CD4-positive, CD25-positive, alpha-beta regulatory T cell (primary cell): ENCODE data around the gene ABLIM3. TPM values are rescaled to one million over a fixed set of nuclear protein-coding genes. Genes with fewer than 3 reads are reported as not detected.

Source experiments
- ATAC-seq, 2 donors: fragments of 150-1000 bp; cut with Tn5 transposase; one replicate each; pipeline ENCODE4 v1.10.0; 2021; ENCODE audit warnings: low read depth in 2 of 2, moderate number of reproducible peaks in 2 of 2, moderate library complexity in 1 of 2
- DNase-seq, 3 donors: peaks; one replicate each; pipeline versions ENCODE4 v3.0.0 to v3.0.0-alpha.2; 2012 to 2022; ENCODE audit warnings: mixed read lengths in 1 of 3
- H3K27ac ChIP-seq: one replicate; pipeline ENCODE4 v1.7.0; 2013; ENCODE audit warnings: mild to moderate bottlenecking, low read length; ENCODE audit not compliant: insufficient read depth, poor library complexity, severe bottlenecking
- H3K27me3 ChIP-seq: one replicate; pipeline ENCODE4 v1.7.0; 2013; ENCODE audit warnings: low read length; ENCODE audit not compliant: control insufficient read depth, insufficient read depth
- H3K36me3 ChIP-seq: one replicate; pipeline ENCODE4 v1.7.0; 2013; ENCODE audit warnings: mild to moderate bottlenecking, low read length, moderate library complexity; ENCODE audit not compliant: control insufficient read depth, insufficient read depth
- H3K4me1 ChIP-seq: 2 replicates; pipeline ENCODE4 v1.7.0; 2013; ENCODE audit warnings: mild to moderate bottlenecking, low read length; ENCODE audit not compliant: insufficient read depth, control insufficient read depth, poor library complexity, severe bottlenecking
- H3K4me3 ChIP-seq: one replicate; pipeline ENCODE4 v1.7.0; 2013; ENCODE audit warnings: low read depth, mild to moderate bottlenecking, low read length, moderate library complexity
- H3K9me3 ChIP-seq, 2 experiments: 1 replicate in 1 of 2; 2 replicates in 1 of 2; pipeline ENCODE4 v1.7.0; 2013; ENCODE audit warnings: low read length in 2 of 2, mild to moderate bottlenecking in 1 of 2, moderate library complexity in 1 of 2; ENCODE audit not compliant: control insufficient read depth in 2 of 2
- H3K27ac Mint-ChIP-seq, 3 donors: one replicate each; pipeline ENCODE4 v1.8.0; 2020 to 2022; ENCODE audit warnings: mild to moderate bottlenecking in 3 of 3, mixed read lengths in 3 of 3, moderate library complexity in 2 of 3
- H3K27me3 Mint-ChIP-seq: one replicate; pipeline ENCODE4 v1.8.0; 2022; ENCODE audit warnings: mild to moderate bottlenecking, mixed read lengths
- H3K36me3 Mint-ChIP-seq: one replicate; pipeline ENCODE4 v1.8.0; 2020; ENCODE audit warnings: mixed read lengths
- H3K4me1 Mint-ChIP-seq, 4 donors: one replicate each; pipeline ENCODE4 v1.8.0; 2020 to 2022; ENCODE audit warnings: mixed read lengths in 4 of 4, mild to moderate bottlenecking in 1 of 4
- H3K4me3 Mint-ChIP-seq, 4 donors: one replicate each; pipeline ENCODE4 v1.8.0; 2020 to 2022; ENCODE audit warnings: mild to moderate bottlenecking in 4 of 4, mixed read lengths in 4 of 4, moderate library complexity in 3 of 4
- H3K9me3 Mint-ChIP-seq, 7 donors: one replicate each; pipeline ENCODE4 v1.8.0; 2020 to 2022; ENCODE audit warnings: mixed read lengths in 7 of 7, mild to moderate bottlenecking in 3 of 7, moderate library complexity in 2 of 7
- polyA plus RNA-seq, 4 donors: library from polyadenylated mRNA; unstranded; fragments of 300-500 nt; fragmentation: Illumina TruSeq; gene quantifications; one replicate each; pipeline ENCODE4 v1.2.3, GENCODE V29; 2021
- total RNA-seq: library from RNA; stranded (reverse); gene quantifications from one replicate; pipeline ENCODE4 v1.2.3, GENCODE V29; 2022

The ABLIM3 gene
- total and polyA plus RNA-seq, 5 donors from 2014 or later: 0.29 to 1.8 (median 0.44) TPM; not detected in 2

- no peaks in the 10 kb centered on the region for H3K9me3 Mint-ChIP-seq
- Histone ChIP-seq H3K4me1 (no peaks in the 10 kb centered on the region), H3K27me3 (peaks cover 5% of the 10 kb centered on the region), H3K36me3 (no peaks in the 10 kb centered on the region), H3K4me3 (no peak overlapping the region), H3K27ac (no peak overlapping the region), H3K9me3 (no peaks in the 10 kb centered on the region)
- no peaks in the 10 kb centered on the region for H3K4me1 Mint-ChIP-seq
- ATAC-seq (no peak), DNase-seq (no peak)
- H3K27ac Mint-ChIP-seq: no peak overlapping the region
- peaks cover 4% of the 10 kb centered on the region for H3K27me3 Mint-ChIP-seq
- no peaks in the 10 kb centered on the region for H3K36me3 Mint-ChIP-seq
- no peak overlapping the region for H3K4me3 Mint-ChIP-seq
Observed at GRCh38 chr5:149153751-149154610, 12.7 kb downstream of the ABLIM3 start.

- no peak overlapping the region for H3K4me3 ChIP-seq
- no peaks in the 10 kb centered on the region for H3K4me1 ChIP-seq
- ATAC-seq (no peak), DNase-seq (no peak)
- no peak overlapping the region for H3K27ac Mint-ChIP-seq
- H3K36me3 ChIP-seq: no peaks in the 10 kb centered on the region
- no peaks in the 10 kb centered on the region for H3K36me3 Mint-ChIP-seq
- H3K27me3 Mint-ChIP-seq: peaks cover 4% of the 10 kb centered on the region
- no peak overlapping the region for H3K4me3 Mint-ChIP-seq
- peaks cover 3% of the 10 kb centered on the region for H3K27me3 ChIP-seq
- H3K9me3 Mint-ChIP-seq: no peaks in the 10 kb centered on the region
- H3K9me3 ChIP-seq: no peaks in the 10 kb centered on the region
- H3K27ac ChIP-seq: no peak overlapping the region
- no peaks in the 10 kb centered on the region for H3K4me1 Mint-ChIP-seq
Observed at GRCh38 chr5:149154650-149155049, 13.4 kb downstream of the ABLIM3 start.

- no peaks in the 10 kb centered on the region for H3K9me3 Mint-ChIP-seq
- H3K4me3 Mint-ChIP-seq: no peak overlapping the region
Observed at GRCh38 chr5:149156435-149157083, 15.3 kb downstream of the ABLIM3 start.

GRCh38 chr5:149157330-149157729, 16.0 kb downstream of the ABLIM3 start:
- DNase-seq (no peak), ATAC-seq (no peak)
- no peaks in the 10 kb centered on the region for H3K9me3 Mint-ChIP-seq
- no peaks in the 10 kb centered on the region for H3K36me3 Mint-ChIP-seq
- H3K27me3 Mint-ChIP-seq: peaks cover 4% of the 10 kb centered on the region
- H3K4me1 ChIP-seq: no peaks in the 10 kb centered on the region
- H3K27ac ChIP-seq: no peak overlapping the region
- H3K4me3 ChIP-seq: no peak overlapping the region
- no peaks in the 10 kb centered on the region for H3K36me3 ChIP-seq
- H3K9me3 ChIP-seq: no peaks in the 10 kb centered on the region
- no peaks in the 10 kb centered on the region for H3K4me1 Mint-ChIP-seq
- no peaks in the 10 kb centered on the region for H3K27me3 ChIP-seq
- H3K27ac Mint-ChIP-seq: no peak overlapping the region
- H3K4me3 Mint-ChIP-seq: no peak overlapping the region

More at GRCh38 chr5:149156435-149157083, 15.3 kb downstream of the ABLIM3 start:
- Mint-ChIP-seq H3K27me3 (peaks cover 4% of the 10 kb centered on the region), H3K27ac (no peak overlapping the region), H3K36me3 (no peaks in the 10 kb centered on the region), H3K4me1 (no peaks in the 10 kb centered on the region)
- Histone ChIP-seq H3K36me3 (no peaks in the 10 kb centered on the region), H3K27ac (no peak overlapping the region), H3K9me3 (no peaks in the 10 kb centered on the region), H3K4me3 (no peak overlapping the region), H3K4me1 (no peaks in the 10 kb centered on the region), H3K27me3 (no peaks in the 10 kb centered on the region)
- DNase-seq: no peak
- no peak for ATAC-seq

GRCh38 chr5:149160291-149160787, 19.0 kb downstream of the ABLIM3 start:
- no peak for DNase-seq
- Histone ChIP-seq H3K36me3 (no peaks in the 10 kb centered on the region), H3K4me3 (no peak overlapping the region), H3K9me3 (no peaks in the 10 kb centered on the region), H3K27ac (no peak overlapping the region), H3K4me1 (no peaks in the 10 kb centered on the region), H3K27me3 (no peaks in the 10 kb centered on the region)
- H3K27me3 Mint-ChIP-seq: peaks cover 4% of the 10 kb centered on the region
- H3K4me1 Mint-ChIP-seq: no peaks in the 10 kb centered on the region
- no peak for ATAC-seq
- no peak overlapping the region for H3K27ac Mint-ChIP-seq
- H3K36me3 Mint-ChIP-seq: no peaks in the 10 kb centered on the region
- no peaks in the 10 kb centered on the region for H3K9me3 Mint-ChIP-seq
- H3K4me3 Mint-ChIP-seq: no peak overlapping the region

GRCh38 chr5:149161026-149161687, 19.9 kb downstream of the ABLIM3 start:
- no peak overlapping the region for H3K27ac Mint-ChIP-seq
- no peaks in the 10 kb centered on the region for H3K4me1 Mint-ChIP-seq
- H3K4me3 Mint-ChIP-seq: no peak overlapping the region
- no peak for ATAC-seq
- no peaks in the 10 kb centered on the region for H3K9me3 ChIP-seq
- H3K4me1 ChIP-seq: no peaks in the 10 kb centered on the region
- H3K27me3 Mint-ChIP-seq: peaks cover 4% of the 10 kb centered on the region
- no peaks in the 10 kb centered on the region for H3K36me3 Mint-ChIP-seq
- H3K27me3 ChIP-seq: peaks cover 4% of the 10 kb centered on the region
- DNase-seq: no peak
- no peaks in the 10 kb centered on the region for H3K9me3 Mint-ChIP-seq
- no peaks in the 10 kb centered on the region for H3K36me3 ChIP-seq
- H3K27ac ChIP-seq: no peak overlapping the region
- no peak overlapping the region for H3K4me3 ChIP-seq

GRCh38 chr5:149161850-149162249, 20.6 kb downstream of the ABLIM3 start:
- H3K36me3 ChIP-seq: no peaks in the 10 kb centered on the region
- Mint-ChIP-seq H3K9me3 (no peaks in the 10 kb centered on the region), H3K4me3 (no peak overlapping the region), H3K27ac (no peak overlapping the region), H3K27me3 (no peaks in the 10 kb centered on the region), H3K36me3 (no peaks in the 10 kb centered on the region), H3K4me1 (no peaks in the 10 kb centered on the region)
- H3K9me3 ChIP-seq: no peaks in the 10 kb centered on the region
- no peak overlapping the region for H3K27ac ChIP-seq
- H3K27me3 ChIP-seq: peaks cover 6% of the 10 kb centered on the region
- ATAC-seq (no peak), DNase-seq (no peak)
- H3K4me3 ChIP-seq: no peak overlapping the region
- H3K4me1 ChIP-seq: no peaks in the 10 kb centered on the region
